ENCODE data around the gene PPM1N.

Gene PPM1N

GRCh38 chr19:45542234-45542668, 44.0 kb downstream of the PPM1N start:
- DNase-seq, result no peak

- DNase-seq, result no peak
Observed at GRCh38 chr19:45547211-45547770, 49.0 kb downstream of the PPM1N start.

- DNase-seq, result no peak
Observed at GRCh38 chr19:45547965-45548609, 49.8 kb downstream of the PPM1N start.
